HG03354 (cell line): Measurements from ENCODE around the gene VAV2.
"Not testable (repeated sequence)": the region's sequence is repeated elsewhere in the genome, so short reads cannot be mapped to it uniquely, and the experiment has no call there.

Experiments
- ATAC-seq: cut with Tn5 transposase; IDR thresholded peaks from one replicate; pipeline ENCODE4 v1.9.1; 2021; ENCODE audit warnings: mild to moderate bottlenecking; ENCODE audit not compliant: unreplicated experiment, poor library complexity, severe bottlenecking

VAV2 gene

GRCh38 chr9:133971981-133972941 is 19.9 kb downstream of the VAV2 start:
- ATAC-seq, result no peak

GRCh38 chr9:133971121-133971951 is 20.8 kb downstream of the VAV2 start:
- ATAC-seq, result no peak

- no peak for ATAC-seq
Measured at GRCh38 chr9:133970581-133971058, 21.5 kb downstream of the VAV2 start.

- ATAC-seq, result no peak
Measured at GRCh38 chr9:133969681-133970580, 22.2 kb downstream of the VAV2 start.

GRCh38 chr9:133968966-133969617 is 23.0 kb downstream of the VAV2 start:
- no peak for ATAC-seq

- ATAC-seq, result no peak
Measured at GRCh38 chr9:133968428-133968827, 23.7 kb downstream of the VAV2 start.

GRCh38 chr9:133967024-133967741 is 24.9 kb downstream of the VAV2 start:
- no peak for ATAC-seq

GRCh38 chr9:133964463-133964862 is 27.7 kb downstream of the VAV2 start:
- ATAC-seq, result no peak

- no peak for ATAC-seq
Measured at GRCh38 chr9:133963166-133963565, 29.0 kb downstream of the VAV2 start.

GRCh38 chr9:133962341-133962740 is 29.8 kb downstream of the VAV2 start:
- no peak for ATAC-seq

- no peak for ATAC-seq
Measured at GRCh38 chr9:133961226-133962165, 30.6 kb downstream of the VAV2 start.

- no peak for ATAC-seq
Measured at GRCh38 chr9:133960568-133961129, 31.5 kb downstream of the VAV2 start.

GRCh38 chr9:133959966-133960567 is 32.1 kb downstream of the VAV2 start:
- no peak for ATAC-seq

- ATAC-seq, result no peak
Measured at GRCh38 chr9:133959171-133959570, 33.0 kb downstream of the VAV2 start.

- ATAC-seq, result no peak
Measured at GRCh38 chr9:133958756-133959155, 33.4 kb downstream of the VAV2 start.

- not testable (repeated sequence) for ATAC-seq
Measured at GRCh38 chr9:133957772-133958171, 34.4 kb downstream of the VAV2 start.

GRCh38 chr9:133957328-133957727 is 34.8 kb downstream of the VAV2 start:
- ATAC-seq, result no peak
